Tibial artery (tissue), 4 donors: Measurements from ENCODE around the gene SPAG9.
A peak's percentile ranks its signal among the peaks of the same experiment; 100 is the strongest.

Experiments used
- DNase-seq, 2 donors: peaks; one replicate each; pipeline ENCODE4 v3.0.0-alpha.2; 2019
- H3K27ac ChIP-seq, 2 donors: fragments of 200-600 bp; sonication (generic) in 1 of 2; 1 replicate in 1 of 2; 2 replicates in 1 of 2; pipeline ENCODE4 v1.5.1; 2018 to 2019; ENCODE audit warnings: mild to moderate bottlenecking in 1 of 2
- H3K27me3 ChIP-seq, 2 donors: fragments of 200-600 bp; sonication (generic) in 1 of 2; one replicate each; pipeline versions ENCODE4 v1.5.1 to v1.6.0; 2016 to 2019
- H3K36me3 ChIP-seq, 3 donors: fragments of 200-600 bp; sonication (generic) in 2 of 3; one replicate each; pipeline ENCODE4 v1.5.1; 2016 to 2019; ENCODE audit warnings: mild to moderate bottlenecking in 2 of 3
- H3K4me1 ChIP-seq, 4 donors: fragments of 200-600 bp; sonication (generic) in 2 of 4; 1 replicate in 3 of 4; 2 replicates in 1 of 4; pipeline ENCODE4 v1.5.1; 2016 to 2019
- H3K4me3 ChIP-seq, 2 donors: fragments of 200-600 bp; sonication (generic) in 1 of 2; 1 replicate in 1 of 2; 2 replicates in 1 of 2; pipeline ENCODE4 v1.5.1; 2018 to 2019; ENCODE audit warnings: mild to moderate bottlenecking in 2 of 2
- H3K9me3 ChIP-seq, 3 donors: fragments of 200-600 bp; sonication (generic) in 1 of 3; one replicate each; pipeline ENCODE4 v1.5.1; 2016 to 2019
- intact Hi-C: fragments of 100-400 bp; cut with DNase I; formaldehyde crosslinking; loops from one replicate; pipeline ENCODE4 v1.15.0; 2023; ENCODE audit warnings: low total_unique reads
- TF ChIP-seq, protein P1 (sequence below), 2 experiments: fragments of 200-600 bp in 1 of 2; fragments of 450-650 bp in 1 of 2; IDR thresholded peaks; one replicate each; pipeline ENCODE4 v1.5.1; 2017 to 2019; ENCODE audit warnings: antibody characterized with exemption in 2 of 2, mild to moderate bottlenecking in 1 of 2, moderate library complexity in 1 of 2

Gene SPAG9

DNA sequence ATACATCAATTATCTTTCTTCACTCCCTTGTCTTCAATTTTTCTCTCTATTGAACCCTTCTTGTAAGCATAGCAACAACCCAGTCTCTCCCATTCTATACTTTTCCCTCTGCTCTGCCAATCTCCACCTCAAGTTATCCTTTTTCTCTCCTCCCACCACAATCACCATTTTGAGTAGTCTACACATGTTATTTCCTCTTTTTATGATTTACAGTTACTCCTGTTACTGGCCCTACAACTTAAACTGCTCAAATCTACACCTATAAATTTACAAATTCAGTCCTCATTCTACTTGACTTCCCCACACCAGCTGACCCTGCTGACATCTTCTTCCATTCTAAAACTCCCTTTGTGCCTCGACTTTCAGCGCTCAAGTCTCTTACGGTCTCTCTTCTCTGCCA is 84.6 kb downstream of the SPAG9 start:
- TF ChIP-seq, protein P1, sequence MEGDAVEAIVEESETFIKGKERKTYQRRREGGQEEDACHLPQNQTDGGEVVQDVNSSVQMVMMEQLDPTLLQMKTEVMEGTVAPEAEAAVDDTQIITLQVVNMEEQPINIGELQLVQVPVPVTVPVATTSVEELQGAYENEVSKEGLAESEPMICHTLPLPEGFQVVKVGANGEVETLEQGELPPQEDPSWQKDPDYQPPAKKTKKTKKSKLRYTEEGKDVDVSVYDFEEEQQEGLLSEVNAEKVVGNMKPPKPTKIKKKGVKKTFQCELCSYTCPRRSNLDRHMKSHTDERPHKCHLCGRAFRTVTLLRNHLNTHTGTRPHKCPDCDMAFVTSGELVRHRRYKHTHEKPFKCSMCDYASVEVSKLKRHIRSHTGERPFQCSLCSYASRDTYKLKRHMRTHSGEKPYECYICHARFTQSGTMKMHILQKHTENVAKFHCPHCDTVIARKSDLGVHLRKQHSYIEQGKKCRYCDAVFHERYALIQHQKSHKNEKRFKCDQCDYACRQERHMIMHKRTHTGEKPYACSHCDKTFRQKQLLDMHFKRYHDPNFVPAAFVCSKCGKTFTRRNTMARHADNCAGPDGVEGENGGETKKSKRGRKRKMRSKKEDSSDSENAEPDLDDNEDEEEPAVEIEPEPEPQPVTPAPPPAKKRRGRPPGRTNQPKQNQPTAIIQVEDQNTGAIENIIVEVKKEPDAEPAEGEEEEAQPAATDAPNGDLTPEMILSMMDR (IDR thresholded peaks at IDR 0.05) = no peak
- Histone ChIP-seq H3K36me3 (peaks cover 4 to 17% (median 12%) of the 10 kb centered on the region in 3 donors), H3K27me3 (no peaks in the 10 kb centered on the region), H3K4me1 (peaks cover 0 to 7% (median 0%) of the 10 kb centered on the region in 4 donors), H3K27ac (no peak overlapping the region), H3K9me3 (no peaks in the 10 kb centered on the region), H3K4me3 (no peak overlapping the region)
- intact Hi-C loops = no loop called here
- no peak for DNase-seq

DNA sequence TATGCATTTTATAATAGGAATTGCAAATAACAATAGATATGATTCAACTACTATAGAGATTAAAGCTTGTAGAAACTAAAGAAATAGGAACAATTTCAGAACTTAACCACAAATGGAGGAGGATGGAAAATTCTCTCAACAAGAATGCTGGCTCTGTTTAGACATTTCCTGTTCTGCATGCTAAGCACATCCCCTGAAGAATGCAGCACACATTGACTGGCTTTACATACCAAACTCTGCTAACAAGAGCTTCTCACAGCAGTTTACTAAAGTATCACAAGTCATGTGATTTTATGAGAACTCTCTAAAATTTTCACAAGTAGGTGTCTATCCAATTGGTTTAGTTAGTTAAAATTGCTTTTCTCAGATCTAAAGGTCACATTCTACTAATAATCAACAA is 85.2 kb downstream of the SPAG9 start:
- H3K27ac ChIP-seq = no peak overlapping the region
- H3K9me3 ChIP-seq = no peaks in the 10 kb centered on the region
- H3K4me3 ChIP-seq = no peak overlapping the region
- H3K4me1 ChIP-seq = peaks cover 0 to 8% (median under 1%) of the 10 kb centered on the region in 4 donors
- peaks cover 4 to 17% (median 12%) of the 10 kb centered on the region in 3 donors for H3K36me3 ChIP-seq
- no peaks in the 10 kb centered on the region for H3K27me3 ChIP-seq
- intact Hi-C loops = no loop called here
- DNase-seq = no peak
- TF ChIP-seq, protein P1 (IDR thresholded peaks at IDR 0.05) = no peak

DNA sequence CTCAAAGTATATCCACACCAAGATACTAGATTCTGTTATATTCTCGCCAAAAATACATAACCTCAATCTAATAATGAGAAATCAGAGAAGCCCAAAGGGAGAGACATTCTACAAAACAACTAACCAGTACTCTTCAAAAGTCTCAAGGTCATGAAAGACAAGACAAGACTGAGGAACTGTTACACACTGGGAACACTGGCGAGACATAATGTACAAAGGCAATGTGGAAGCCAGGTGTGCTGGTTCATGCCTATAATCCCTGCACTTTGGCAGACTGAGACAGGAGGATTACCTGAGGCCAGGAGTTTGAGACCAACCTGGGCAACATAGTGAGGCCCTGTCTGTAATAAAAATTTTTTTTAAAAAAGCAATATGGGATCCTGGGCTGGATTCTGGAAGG is 85.9 kb downstream of the SPAG9 start:
- Histone ChIP-seq H3K27me3 (no peaks in the 10 kb centered on the region), H3K4me1 (peaks cover 0 to 13% (median 3%) of the 10 kb centered on the region in 4 donors), H3K27ac (no peak overlapping the region), H3K36me3 (peaks cover 4 to 17% (median 10%) of the 10 kb centered on the region in 3 donors), H3K9me3 (no peaks in the 10 kb centered on the region), H3K4me3 (no peak overlapping the region)
- DNase-seq = no peak
- TF ChIP-seq, protein P1 (IDR thresholded peaks at IDR 0.05) = no peak
- intact Hi-C loops = no loop called here

DNA sequence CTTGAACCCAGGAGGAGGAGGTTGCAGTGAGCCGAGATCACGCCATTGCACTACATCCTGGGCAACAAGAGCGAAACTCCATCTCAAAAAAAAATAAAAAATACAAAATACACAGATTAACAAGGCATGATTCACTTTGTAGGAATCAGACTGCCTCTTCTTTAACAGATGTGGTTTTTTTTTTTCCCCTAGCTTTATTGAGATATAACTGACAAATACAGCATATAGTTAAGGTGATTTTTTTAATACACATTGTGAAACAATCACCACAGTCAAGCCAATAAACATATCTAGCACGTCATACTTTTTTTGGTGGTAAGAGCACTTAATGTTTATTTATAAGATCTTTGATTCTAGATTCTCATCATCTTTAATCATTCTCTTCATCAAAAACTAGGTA is 87.8 kb downstream of the SPAG9 start:
- DNase-seq = no peak
- Histone ChIP-seq H3K36me3 (peaks cover 1 to 10% (median 4%) of the 10 kb centered on the region in 3 donors), H3K27me3 (no peaks in the 10 kb centered on the region), H3K9me3 (no peaks in the 10 kb centered on the region), H3K4me3 (no peak overlapping the region), H3K27ac (no peak overlapping the region), H3K4me1 (peaks cover 0 to 20% (median 3%) of the 10 kb centered on the region in 4 donors)
- TF ChIP-seq, protein P1 (IDR thresholded peaks at IDR 0.05) = no peak
- intact Hi-C loops = no loop called here

GRCh38 chr17:51029568-51030463 is 90.9 kb downstream of the SPAG9 start:
- TF ChIP-seq, protein P1 (IDR thresholded peaks at IDR 0.05) = no peak
- Histone ChIP-seq H3K4me3 (no peak overlapping the region), H3K9me3 (no peaks in the 10 kb centered on the region), H3K27ac (peak overlapping the region in 1 of 2 donors; percentile 4), H3K4me1 (peaks cover 0 to 14% (median 3%) of the 10 kb centered on the region in 4 donors), H3K27me3 (no peaks in the 10 kb centered on the region), H3K36me3 (peaks cover 0 to 9% (median 4%) of the 10 kb centered on the region in 3 donors)
- intact Hi-C loops = no loop called here
- DNase-seq = no peak
